Epithelial cell of umbilical artery (primary cell): Measurements from ENCODE around the gene MKRN3. TPM values are rescaled to one million over a fixed set of nuclear protein-coding genes. Genes with fewer than 3 reads are reported as not detected.

ENCODE experiments used
- total RNA-seq: library from RNA; depleted of rRNA; stranded (reverse); fragments of >200 nt; gene quantifications from 2 replicates; pipeline ENCODE4 v1.2.3, GENCODE V29; 2014

The MKRN3 gene
- not detected in 2 replicates for total RNA-seq

DNA sequence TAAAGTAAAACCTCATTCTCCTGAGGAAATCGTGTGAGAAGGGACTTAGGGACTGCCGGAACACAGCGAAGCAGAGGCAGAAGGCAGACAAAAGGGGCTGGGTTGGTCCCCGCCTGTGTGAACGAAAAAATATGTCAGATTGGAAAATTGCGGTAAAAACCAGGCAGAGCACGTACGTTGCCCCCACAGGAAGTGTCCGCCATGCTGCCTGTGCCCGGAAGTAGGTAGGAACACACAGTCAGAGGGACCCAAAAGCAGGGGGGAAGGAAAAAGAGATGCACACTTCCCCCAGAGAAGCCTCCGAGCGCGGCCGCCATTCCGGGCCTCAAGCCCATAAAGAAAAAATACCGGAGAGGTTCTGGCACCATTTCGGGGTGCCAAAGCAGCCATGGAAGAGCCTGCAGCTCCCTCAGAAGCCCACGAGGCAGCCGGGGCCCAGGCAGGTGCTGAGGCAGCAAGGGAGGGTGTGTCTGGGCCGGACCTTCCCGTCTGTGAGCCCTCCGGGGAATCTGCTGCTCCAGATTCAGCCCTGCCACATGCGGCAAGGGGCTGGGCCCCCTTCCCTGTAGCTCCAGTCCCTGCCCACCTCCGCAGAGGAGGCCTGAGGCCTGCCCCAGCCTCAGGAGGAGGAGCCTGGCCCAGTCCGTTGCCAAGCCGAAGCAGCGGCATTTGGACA is at the start of gene MKRN3:
Gene MKRN3, plus strand, starts transcription at position 280 of the 676 bp plus-strand sequence. Its CDS starts 109 bp downstream, at position 389.

Other genes with a start within 250 kb of the MKRN3 start
- not detected in 2 replicates for gene GOLGA6L26, start 231.5 kb upstream of the MKRN3 start, total RNA-seq
- gene GOLGA8S, start 210.9 kb upstream of the MKRN3 start, total RNA-seq: under 0.01 and 0.15 TPM in 2 replicates
- not detected in 2 replicates for gene GOLGA6L2, start 118.4 kb upstream of the MKRN3 start, total RNA-seq
- gene MAGEL2, start 82.2 kb downstream of the MKRN3 start, total RNA-seq: 0.15 and 0.32 TPM in 2 replicates
- 38.0 and 55.3 TPM in 2 replicates for gene NDN, start 121.6 kb downstream of the MKRN3 start, total RNA-seq